Pancreas (tissue), 10 donors: ENCODE data around the gene NCBP2L. TPM values are rescaled to one million over a fixed set of nuclear protein-coding genes. Genes with fewer than 3 reads are reported as not detected.

Experiments used
- ATAC-seq, 4 donors: fragments of 200-7000 bp; cut with Tn5 transposase; one replicate each; pipeline versions ENCODE4 v1.8.0 to v1.9.1; 2020; ENCODE audit warnings: mild to moderate bottlenecking in 4 of 4, moderate library complexity in 4 of 4
- DNase-seq, 6 donors: peaks; one replicate each; pipeline ENCODE4 v3.0.0-alpha.2; 2020
- FAIRE-seq: peaks from 2 replicates; lab custom pipeline; 2012; peaks lifted over from hg19 to GRCh38; lab: Jason Lieb, UNC
- H3K27ac ChIP-seq, 4 donors: fragments of 200-600 bp; sonication (generic); 1 replicate in 3 of 4; 2 replicates in 1 of 4; pipeline versions ENCODE4 v1.5.0 to v1.8.0; 2020
- H3K27me3 ChIP-seq, 4 donors: fragments of 200-600 bp; one replicate each; pipeline ENCODE4 v1.8.0; 2021
- H3K36me3 ChIP-seq, 3 donors: fragments of 200-600 bp; sonication (generic) in 1 of 3; one replicate each; pipeline versions ENCODE4 v1.5.0 to v1.8.0; 2020 to 2021
- H3K4me1 ChIP-seq, 3 donors: fragments of 200-600 bp; one replicate each; pipeline ENCODE4 v1.8.0; 2021
- H3K4me3 ChIP-seq, 4 donors: fragments of 200-600 bp; sonication (generic) in 2 of 4; one replicate each; pipeline versions ENCODE4 v1.5.0 to v1.8.0; 2020 to 2021
- H3K9me3 ChIP-seq, 4 donors: fragments of 200-600 bp; one replicate each; pipeline ENCODE4 v1.8.0; 2021
- WGBS, 2 donors: extraction: QIAGEN DNeasy Blood & Tissue Kit; methylation state at CpG; one replicate each; pipeline ENCODE4 v1.1.7; 2013; 5-methylcytosine and 5-hydroxymethylcytosine counted together
- intact Hi-C, 3 donors: fragments of 100-400 bp; cut with DNase I; formaldehyde crosslinking; loops; one replicate each; pipeline versions ENCODE4 v1.11.1 to v1.14.2; 2022
- polyA plus RNA-seq, 2 donors: library from polyadenylated mRNA; stranded (reverse); fragments of 200-250 nt; gene quantifications; one replicate each; pipeline ENCODE4 v1.2.3, GENCODE V29; 2013
- total RNA-seq, 6 donors: library from RNA; stranded (reverse); fragmentation: NEBNext Ultra II Directional in 4 of 6; extraction: Animal tissue kit (Norgen Biotek cat#: 25700) in 4 of 6; gene quantifications; one replicate each; pipeline versions ENCODE4 v1.2.1 to v1.2.4, GENCODE V29; 2021 to 2023
- TF ChIP-seq, protein P1 (sequence below), 4 donors: fragments of 200-600 bp; sonication (generic) in 3 of 4; IDR thresholded peaks; one replicate each; pipeline versions ENCODE4 v1.5.0 to v1.8.0; 2021; ENCODE audit warnings: antibody characterized with exemption in 4 of 4
- donor health status: healthy with polysubstance abuse.
- donor health status: DM: no; HTN: no; CAD: no; lungs with moderate emphysema.
- donor health status: DM: no; HTN: no; CAD: no.
- donor health status: control.
- donor health status: control.
- donor health status: Bipolar disorder and iron deficiency.
- donor health status: DM: yes; HTN: yes; CAD: no.
- donor health status: DM: no; HTN: no; CAD: no.
- donor health status: DM: no; HTN: no; CAD: no.
- donor health status: DM: yes; HTN: yes; CAD: no.

Gene NCBP2L
- total and polyA plus RNA-seq, 8 donors, result 0.11 to 0.38 (median 0.20) TPM; not detected in 3

GRCh38 chrX:107755721-107756120, 21.8 kb upstream of the NCBP2L start:
- intact Hi-C loops, result no loop called here
- Histone ChIP-seq H3K4me1 (peaks cover 0 to 9% (median 0%) of the 10 kb centered on the region in 3 donors), H3K4me3 (no peak overlapping the region), H3K36me3 (no peaks in the 10 kb centered on the region), H3K9me3 (no peaks in the 10 kb centered on the region), H3K27me3 (no peaks in the 10 kb centered on the region), H3K27ac (peak overlapping the region in 2 of 4 donors; percentile 22 to 27)
- DNase-seq (no peak), ATAC-seq (peak in 3 of 4 donors; percentile 25 to 47 (median 35)), FAIRE-seq (no peak)
- TF ChIP-seq, protein P1, sequence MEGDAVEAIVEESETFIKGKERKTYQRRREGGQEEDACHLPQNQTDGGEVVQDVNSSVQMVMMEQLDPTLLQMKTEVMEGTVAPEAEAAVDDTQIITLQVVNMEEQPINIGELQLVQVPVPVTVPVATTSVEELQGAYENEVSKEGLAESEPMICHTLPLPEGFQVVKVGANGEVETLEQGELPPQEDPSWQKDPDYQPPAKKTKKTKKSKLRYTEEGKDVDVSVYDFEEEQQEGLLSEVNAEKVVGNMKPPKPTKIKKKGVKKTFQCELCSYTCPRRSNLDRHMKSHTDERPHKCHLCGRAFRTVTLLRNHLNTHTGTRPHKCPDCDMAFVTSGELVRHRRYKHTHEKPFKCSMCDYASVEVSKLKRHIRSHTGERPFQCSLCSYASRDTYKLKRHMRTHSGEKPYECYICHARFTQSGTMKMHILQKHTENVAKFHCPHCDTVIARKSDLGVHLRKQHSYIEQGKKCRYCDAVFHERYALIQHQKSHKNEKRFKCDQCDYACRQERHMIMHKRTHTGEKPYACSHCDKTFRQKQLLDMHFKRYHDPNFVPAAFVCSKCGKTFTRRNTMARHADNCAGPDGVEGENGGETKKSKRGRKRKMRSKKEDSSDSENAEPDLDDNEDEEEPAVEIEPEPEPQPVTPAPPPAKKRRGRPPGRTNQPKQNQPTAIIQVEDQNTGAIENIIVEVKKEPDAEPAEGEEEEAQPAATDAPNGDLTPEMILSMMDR (IDR thresholded peaks at IDR 0.05), result no peak
- 33 to 49% methylated on average over 3 of the region's 3 CpGs for WGBS, 2 donors

DNA sequence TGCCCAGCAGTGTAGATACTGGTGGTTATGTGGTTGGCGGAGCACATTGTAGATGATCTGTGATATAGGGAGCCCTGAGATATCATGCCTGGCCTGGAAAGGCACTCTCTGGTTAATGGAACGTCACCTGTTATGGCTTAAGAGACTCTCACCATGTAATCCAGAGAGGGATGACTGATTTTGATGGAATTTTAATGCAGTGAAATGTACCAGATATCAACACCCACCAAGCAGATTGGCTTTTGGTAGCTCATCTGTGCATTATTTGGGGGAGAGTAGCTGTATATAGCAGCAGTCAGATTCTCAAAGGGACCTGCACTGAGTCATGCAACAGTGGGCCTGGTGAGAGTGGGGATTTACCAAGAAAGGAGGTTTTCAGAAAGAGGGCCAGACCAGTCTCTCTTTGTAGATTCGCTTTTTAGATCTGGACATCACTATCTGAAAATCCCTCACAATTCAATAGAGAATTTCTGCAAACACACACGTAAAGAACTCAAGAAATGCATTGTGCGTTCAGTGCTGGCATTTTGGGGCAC, 19.2 kb upstream of the NCBP2L start:
- no peak for ATAC-seq
- Histone ChIP-seq H3K36me3 (no peaks in the 10 kb centered on the region), H3K27ac (no peak overlapping the region), H3K4me1 (peaks cover 0 to 9% (median 0%) of the 10 kb centered on the region in 3 donors), H3K9me3 (no peaks in the 10 kb centered on the region), H3K27me3 (no peaks in the 10 kb centered on the region), H3K4me3 (no peak overlapping the region)
- no peak for FAIRE-seq
- WGBS, 2 donors, result 70 to 90% methylated on average over 5 of the region's 5 CpGs
- intact Hi-C loops, result no loop called here
- TF ChIP-seq, protein P1 (IDR thresholded peaks at IDR 0.05), result no peak
- no peak for DNase-seq

DNA sequence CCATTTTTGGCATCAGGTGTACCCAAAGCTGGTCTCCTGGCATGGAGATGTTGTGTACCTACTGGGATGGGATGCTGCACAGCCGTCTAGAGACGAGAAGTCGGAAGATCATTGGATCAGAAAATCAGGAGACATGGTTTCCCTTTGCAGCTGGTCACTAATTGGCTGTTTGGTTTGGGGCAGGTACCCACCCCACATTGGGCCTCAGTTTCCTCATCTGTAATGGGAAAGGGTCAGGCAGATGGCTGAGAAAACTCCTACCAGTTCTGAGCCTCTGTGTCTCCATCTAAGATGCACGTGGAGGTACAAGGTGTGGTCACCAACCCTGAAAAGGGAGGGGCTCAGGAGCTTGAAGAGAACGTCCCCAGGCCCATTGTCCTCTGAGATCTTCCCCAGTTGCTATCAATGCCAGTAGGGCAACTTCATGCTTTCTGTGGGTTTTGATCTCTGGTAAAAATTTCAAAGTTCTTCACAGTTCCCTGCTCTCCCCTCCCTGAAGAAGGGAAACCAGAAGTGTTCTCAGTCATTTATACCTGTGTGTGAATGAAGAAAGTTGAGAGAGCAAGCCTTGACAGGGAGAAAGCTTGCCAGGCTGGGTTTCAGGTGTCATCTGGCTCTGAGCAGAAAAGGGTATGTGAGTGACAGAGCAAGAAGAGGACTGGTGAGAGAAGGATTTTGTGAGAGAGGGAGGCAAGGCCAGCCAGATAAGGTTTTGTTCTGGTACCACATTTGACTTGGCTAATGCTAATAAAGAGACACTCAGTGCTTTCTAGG, 17.0 kb upstream of the NCBP2L start:
- ATAC-seq, result no peak
- no peaks in the 10 kb centered on the region for H3K9me3 ChIP-seq
- FAIRE-seq, result no peak
- TF ChIP-seq, protein P1 (IDR thresholded peaks at IDR 0.05), result no peak
- no peaks in the 10 kb centered on the region for H3K27me3 ChIP-seq
- no peak overlapping the region for H3K4me3 ChIP-seq
- intact Hi-C loops, result no loop called here
- no peaks in the 10 kb centered on the region for H3K36me3 ChIP-seq
- WGBS, 2 donors, result 72 to 93% methylated on average over 5 of the region's 5 CpGs
- H3K4me1 ChIP-seq, result peaks cover 0 to 8% (median 0%) of the 10 kb centered on the region in 3 donors
- no peak for DNase-seq
- H3K27ac ChIP-seq, result no peak overlapping the region

DNA sequence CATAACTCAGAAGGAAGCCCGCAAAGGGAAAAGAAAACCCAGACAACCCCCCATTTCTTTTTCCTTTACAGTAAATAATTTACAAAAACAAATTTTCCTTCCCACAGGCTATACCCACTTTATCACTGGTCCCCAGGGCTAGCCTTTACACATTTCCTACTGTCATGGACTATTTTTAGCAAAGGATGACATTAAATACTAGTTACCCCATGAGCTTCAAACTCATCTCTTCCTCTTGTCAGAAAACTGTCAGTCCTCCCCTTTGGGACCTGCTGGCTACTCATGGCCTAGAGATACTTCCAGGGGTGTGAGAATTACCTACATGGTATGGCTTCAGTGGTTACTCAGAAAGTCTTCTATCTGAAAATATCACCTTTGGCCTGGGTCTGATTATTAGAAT, 13.9 kb upstream of the NCBP2L start:
- WGBS, 2 donors, result 55 to 78% methylated on average over 1 of the region's 1 CpG
- intact Hi-C loops, result no loop called here
- Histone ChIP-seq H3K27ac (no peak overlapping the region), H3K36me3 (no peaks in the 10 kb centered on the region), H3K4me1 (peaks cover 0 to 3% (median 0%) of the 10 kb centered on the region in 3 donors), H3K9me3 (no peaks in the 10 kb centered on the region), H3K4me3 (no peak overlapping the region), H3K27me3 (no peaks in the 10 kb centered on the region)
- DNase-seq (no peak), ATAC-seq (no peak), FAIRE-seq (no peak)
- TF ChIP-seq, protein P1 (IDR thresholded peaks at IDR 0.05), result no peak
